Nephron progenitor cell (in vitro differentiated cells): ENCODE data around the gene MRPL50.

Experiments
- DNase-seq: peaks from one replicate; pipeline ENCODE4 v3.0.0; 2021
- H3K27ac Mint-ChIP-seq: 2 replicates; pipeline ENCODE4 v1.8.0; 2021; ENCODE audit warnings: mild to moderate bottlenecking, moderate library complexity, mixed read lengths
- H3K27me3 Mint-ChIP-seq: 2 replicates; pipeline ENCODE4 v1.8.0; 2021; ENCODE audit warnings: mild to moderate bottlenecking, low read depth, mixed read lengths; ENCODE audit not compliant: poor library complexity
- H3K36me3 Mint-ChIP-seq: 2 replicates; pipeline ENCODE4 v1.8.0; 2021; ENCODE audit warnings: low read depth, mixed read lengths
- H3K4me1 Mint-ChIP-seq: 2 replicates; pipeline ENCODE4 v1.8.0; 2021; ENCODE audit warnings: mixed read lengths
- H3K4me3 Mint-ChIP-seq: 2 replicates; pipeline ENCODE4 v1.8.0; 2021; ENCODE audit warnings: mild to moderate bottlenecking, moderate library complexity, mixed read lengths
- H3K9me3 Mint-ChIP-seq: 2 replicates; pipeline ENCODE4 v1.8.0; 2021; ENCODE audit warnings: mild to moderate bottlenecking, moderate library complexity, mixed read lengths
- TF ChIP-seq, protein P1 (sequence below): fragments of 200-600 bp; sonication (generic); IDR thresholded peaks from 2 replicates; pipeline ENCODE4 v1.5.0; 2021; ENCODE audit warnings: antibody characterized with exemption

The MRPL50 gene

DNA sequence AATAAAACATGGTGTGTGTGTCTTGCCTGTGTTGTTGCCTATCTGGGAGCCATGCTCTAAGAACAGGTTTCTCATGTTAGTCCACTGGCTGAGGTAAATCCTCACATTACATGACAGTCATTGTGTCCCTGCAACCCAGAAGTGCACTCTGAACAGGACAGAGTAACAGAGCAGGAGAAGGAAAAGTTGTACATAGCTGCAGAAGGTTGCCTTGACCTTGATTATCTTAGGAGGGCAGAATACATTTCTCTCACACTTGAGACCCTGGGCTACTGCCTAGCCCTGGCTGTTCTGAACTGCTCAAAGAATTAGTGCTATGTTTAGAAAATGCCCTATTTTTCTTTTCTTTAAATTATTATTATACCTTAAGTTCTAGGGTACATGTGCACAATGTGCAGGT, 17.2 kb upstream of the MRPL50 start:
- Mint-ChIP-seq H3K4me1 (no peaks in the 10 kb centered on the region), H3K36me3 (peaks cover 62% of the 10 kb centered on the region), H3K27me3 (no peaks in the 10 kb centered on the region), H3K9me3 (peaks cover 58% of the 10 kb centered on the region), H3K27ac (no peak overlapping the region), H3K4me3 (no peak overlapping the region)
- TF ChIP-seq, protein P1, sequence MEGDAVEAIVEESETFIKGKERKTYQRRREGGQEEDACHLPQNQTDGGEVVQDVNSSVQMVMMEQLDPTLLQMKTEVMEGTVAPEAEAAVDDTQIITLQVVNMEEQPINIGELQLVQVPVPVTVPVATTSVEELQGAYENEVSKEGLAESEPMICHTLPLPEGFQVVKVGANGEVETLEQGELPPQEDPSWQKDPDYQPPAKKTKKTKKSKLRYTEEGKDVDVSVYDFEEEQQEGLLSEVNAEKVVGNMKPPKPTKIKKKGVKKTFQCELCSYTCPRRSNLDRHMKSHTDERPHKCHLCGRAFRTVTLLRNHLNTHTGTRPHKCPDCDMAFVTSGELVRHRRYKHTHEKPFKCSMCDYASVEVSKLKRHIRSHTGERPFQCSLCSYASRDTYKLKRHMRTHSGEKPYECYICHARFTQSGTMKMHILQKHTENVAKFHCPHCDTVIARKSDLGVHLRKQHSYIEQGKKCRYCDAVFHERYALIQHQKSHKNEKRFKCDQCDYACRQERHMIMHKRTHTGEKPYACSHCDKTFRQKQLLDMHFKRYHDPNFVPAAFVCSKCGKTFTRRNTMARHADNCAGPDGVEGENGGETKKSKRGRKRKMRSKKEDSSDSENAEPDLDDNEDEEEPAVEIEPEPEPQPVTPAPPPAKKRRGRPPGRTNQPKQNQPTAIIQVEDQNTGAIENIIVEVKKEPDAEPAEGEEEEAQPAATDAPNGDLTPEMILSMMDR, result no peak
- DNase-seq, result no peak

DNA sequence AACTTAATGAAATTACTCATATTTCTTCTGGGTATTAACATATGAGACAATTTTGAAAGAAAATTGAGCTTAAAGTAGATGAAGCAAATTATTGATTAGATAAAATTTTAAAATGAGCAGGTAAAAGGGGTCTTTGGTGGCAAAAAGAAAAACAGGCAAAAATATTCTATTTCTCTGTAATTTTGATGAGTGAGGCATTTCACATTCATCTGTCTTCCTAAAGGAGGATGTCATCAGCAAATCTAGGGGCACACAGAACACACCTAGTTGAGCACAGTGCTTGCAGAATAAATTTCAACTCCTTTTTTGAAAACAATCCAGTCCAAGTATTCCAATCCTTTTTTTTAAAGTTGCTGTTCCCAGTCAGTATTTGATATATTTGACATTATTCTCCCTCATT, 16.4 kb upstream of the MRPL50 start:
- no peak overlapping the region for H3K4me3 Mint-ChIP-seq
- H3K27ac Mint-ChIP-seq, result no peak overlapping the region
- peaks cover 69% of the 10 kb centered on the region for H3K36me3 Mint-ChIP-seq
- DNase-seq, result no peak
- H3K27me3 Mint-ChIP-seq, result no peaks in the 10 kb centered on the region
- H3K9me3 Mint-ChIP-seq, result peaks cover 66% of the 10 kb centered on the region
- TF ChIP-seq, protein P1, result no peak
- no peaks in the 10 kb centered on the region for H3K4me1 Mint-ChIP-seq

DNA sequence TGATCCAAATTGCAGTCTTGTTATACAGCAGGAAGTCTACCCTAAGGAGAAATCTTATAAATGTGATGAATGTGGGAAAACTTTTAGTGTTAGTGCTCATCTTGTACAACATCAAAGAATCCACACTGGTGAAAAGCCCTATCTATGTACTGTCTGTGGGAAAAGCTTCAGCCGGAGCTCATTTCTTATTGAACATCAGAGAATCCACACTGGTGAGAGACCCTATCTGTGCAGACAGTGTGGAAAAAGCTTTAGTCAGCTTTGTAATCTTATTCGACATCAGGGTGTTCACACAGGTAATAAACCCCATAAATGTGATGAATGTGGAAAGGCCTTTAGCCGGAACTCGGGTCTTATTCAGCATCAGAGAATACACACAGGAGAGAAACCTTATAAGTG, 10.7 kb upstream of the MRPL50 start:
- TF ChIP-seq, protein P1, result no peak
- Mint-ChIP-seq H3K9me3 (peaks cover 99% of the 10 kb centered on the region), H3K4me1 (no peaks in the 10 kb centered on the region), H3K27ac (no peak overlapping the region), H3K36me3 (peaks cover 100% of the 10 kb centered on the region), H3K4me3 (no peak overlapping the region), H3K27me3 (peaks cover 5% of the 10 kb centered on the region)
- no peak for DNase-seq

DNA sequence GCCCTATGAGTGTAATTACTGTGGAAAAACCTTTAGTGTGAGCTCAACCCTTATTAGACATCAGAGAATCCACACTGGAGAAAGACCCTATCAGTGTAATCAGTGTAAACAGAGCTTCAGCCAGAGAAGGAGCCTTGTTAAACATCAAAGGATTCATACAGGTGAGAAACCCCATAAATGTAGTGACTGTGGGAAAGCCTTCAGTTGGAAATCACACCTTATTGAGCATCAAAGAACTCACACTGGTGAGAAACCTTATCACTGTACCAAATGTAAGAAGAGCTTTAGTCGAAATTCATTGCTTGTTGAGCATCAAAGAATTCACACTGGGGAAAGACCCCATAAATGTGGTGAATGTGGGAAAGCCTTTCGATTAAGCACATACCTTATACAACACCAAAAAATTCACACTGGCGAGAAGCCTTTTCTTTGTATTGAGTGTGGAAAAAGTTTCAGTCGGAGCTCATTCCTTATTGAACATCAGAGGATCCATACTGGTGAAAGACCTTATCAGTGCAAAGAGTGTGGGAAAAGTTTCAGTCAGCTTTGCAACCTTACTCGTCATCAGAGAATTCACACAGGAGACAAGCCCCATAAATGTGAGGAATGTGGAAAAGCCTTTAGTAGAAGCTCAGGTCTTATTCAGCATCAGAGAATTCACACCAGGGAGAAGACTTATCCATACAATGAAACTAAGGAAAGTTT, 10.1 kb upstream of the MRPL50 start:
- Mint-ChIP-seq H3K36me3 (peaks cover 100% of the 10 kb centered on the region), H3K4me3 (no peak overlapping the region), H3K9me3 (peaks cover 99% of the 10 kb centered on the region)

DNA sequence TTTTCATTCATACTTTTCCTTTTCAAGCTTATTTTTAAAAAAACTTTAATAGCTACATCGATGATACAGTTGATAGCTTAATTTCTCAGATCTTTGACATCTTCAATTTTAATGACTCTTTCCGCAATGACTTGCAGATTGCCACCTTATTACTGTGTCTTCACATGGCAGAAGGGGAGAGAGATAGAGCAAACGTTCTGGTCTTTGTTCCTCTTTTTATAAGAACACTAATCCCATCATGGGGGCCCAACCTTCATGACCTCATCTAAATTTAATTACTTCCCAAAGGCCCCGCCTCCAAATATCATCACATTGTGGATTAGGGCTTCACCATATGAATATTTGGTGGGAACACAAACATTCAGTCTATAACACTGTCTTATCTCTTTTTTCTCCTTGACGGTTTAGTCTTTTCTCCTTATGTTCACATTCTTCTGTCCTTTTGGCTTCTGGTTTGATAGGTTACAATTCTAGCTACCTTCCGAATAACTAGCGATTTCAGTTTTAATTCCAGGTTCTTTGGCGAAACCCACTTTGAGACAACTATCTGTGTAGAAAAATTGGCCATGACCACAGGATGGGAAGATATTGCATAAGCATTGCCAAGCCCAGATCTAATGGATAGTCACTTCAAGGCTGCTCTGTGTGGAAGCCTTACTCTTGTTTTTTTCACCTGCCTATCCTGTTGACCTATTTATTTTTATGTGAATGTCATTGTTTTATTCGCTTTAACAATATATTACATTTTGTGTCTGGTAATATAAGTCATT, 5.3 kb upstream of the MRPL50 start:
- peaks cover 5% of the 10 kb centered on the region for H3K27me3 Mint-ChIP-seq
- DNase-seq, result no peak
- TF ChIP-seq, protein P1, result no peak
- H3K27ac Mint-ChIP-seq, result no peak overlapping the region
- peaks cover 26% of the 10 kb centered on the region for H3K4me1 Mint-ChIP-seq
- no peak overlapping the region for H3K4me3 Mint-ChIP-seq
- peaks cover 90% of the 10 kb centered on the region for H3K9me3 Mint-ChIP-seq
- peaks cover 96% of the 10 kb centered on the region for H3K36me3 Mint-ChIP-seq

More for the DNA sequence above, 10.1 kb upstream of the MRPL50 start:
- no peak overlapping the region for H3K27ac Mint-ChIP-seq
- TF ChIP-seq, protein P1, result no peak
- DNase-seq, result no peak
- H3K4me1 Mint-ChIP-seq, result no peaks in the 10 kb centered on the region
- H3K27me3 Mint-ChIP-seq, result peaks cover 5% of the 10 kb centered on the region
